ENCODE measurements around the gene APOL4.
"Not testable (repeated sequence)": the region's sequence is repeated elsewhere in the genome, so short reads cannot be mapped to it uniquely, and the experiment has no call there.

The APOL4 gene

DNA sequence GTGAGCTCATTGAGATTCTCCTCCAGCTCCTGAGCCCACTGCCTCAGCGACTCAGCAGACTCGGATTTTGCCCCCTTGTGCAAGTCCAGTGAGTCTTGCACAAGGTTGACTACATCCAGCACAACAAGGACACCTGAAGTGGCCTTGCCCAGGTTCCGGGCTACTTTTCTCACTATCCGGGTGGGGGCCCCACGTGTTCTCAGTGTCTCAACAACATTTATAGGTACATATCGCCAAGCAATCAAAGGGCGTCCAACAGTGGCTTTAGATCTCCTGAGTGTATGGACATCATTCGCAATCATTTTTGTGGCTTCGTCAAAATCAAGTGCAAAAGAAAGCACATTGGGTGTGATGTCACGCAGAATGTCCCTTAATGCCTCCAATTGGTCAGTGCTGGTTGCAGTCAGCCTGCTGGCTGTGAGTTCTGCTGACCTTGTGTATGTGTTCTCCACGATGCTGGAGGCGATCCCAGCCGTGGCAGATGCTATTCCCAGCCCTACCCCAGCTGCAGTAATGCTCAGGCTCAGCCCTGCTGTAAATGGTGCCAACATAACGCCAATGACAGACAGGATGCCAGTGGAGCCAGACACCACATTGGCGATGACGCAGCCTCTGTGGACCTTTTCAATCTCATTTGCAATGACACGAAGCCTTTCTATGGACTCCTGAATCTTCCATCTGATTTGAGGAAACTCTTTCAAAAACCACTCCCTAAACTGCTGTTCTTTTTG is 10.3 kb downstream of the APOL4 start:
- DNase-seq (ENCODE audit: extremely low read depth in 1 of 2, low read depth in 1 of 2): no peak

DNA sequence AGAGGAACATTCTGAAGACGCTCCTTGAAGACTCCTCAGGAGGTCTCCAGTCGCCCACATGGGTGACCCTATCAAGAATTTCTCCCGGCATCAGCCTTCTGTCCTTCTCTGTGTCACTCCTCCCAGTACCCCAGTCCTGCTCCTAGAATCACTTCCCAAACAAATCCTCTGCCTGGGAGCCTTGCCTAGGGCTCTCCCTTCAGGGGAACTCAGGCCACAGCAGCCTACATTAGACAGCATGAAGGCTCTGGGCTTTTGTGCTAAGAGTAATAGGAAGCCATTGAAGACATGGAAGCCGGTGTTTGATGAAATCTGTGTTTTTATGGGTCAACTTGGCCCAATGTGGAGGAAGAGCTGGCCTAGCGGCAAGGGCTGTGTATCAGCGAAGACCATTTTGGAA is 13.7 kb downstream of the APOL4 start:
- not testable (repeated sequence) for DNase-seq (ENCODE audit: extremely low read depth in 1 of 2, low read depth in 1 of 2)

DNA sequence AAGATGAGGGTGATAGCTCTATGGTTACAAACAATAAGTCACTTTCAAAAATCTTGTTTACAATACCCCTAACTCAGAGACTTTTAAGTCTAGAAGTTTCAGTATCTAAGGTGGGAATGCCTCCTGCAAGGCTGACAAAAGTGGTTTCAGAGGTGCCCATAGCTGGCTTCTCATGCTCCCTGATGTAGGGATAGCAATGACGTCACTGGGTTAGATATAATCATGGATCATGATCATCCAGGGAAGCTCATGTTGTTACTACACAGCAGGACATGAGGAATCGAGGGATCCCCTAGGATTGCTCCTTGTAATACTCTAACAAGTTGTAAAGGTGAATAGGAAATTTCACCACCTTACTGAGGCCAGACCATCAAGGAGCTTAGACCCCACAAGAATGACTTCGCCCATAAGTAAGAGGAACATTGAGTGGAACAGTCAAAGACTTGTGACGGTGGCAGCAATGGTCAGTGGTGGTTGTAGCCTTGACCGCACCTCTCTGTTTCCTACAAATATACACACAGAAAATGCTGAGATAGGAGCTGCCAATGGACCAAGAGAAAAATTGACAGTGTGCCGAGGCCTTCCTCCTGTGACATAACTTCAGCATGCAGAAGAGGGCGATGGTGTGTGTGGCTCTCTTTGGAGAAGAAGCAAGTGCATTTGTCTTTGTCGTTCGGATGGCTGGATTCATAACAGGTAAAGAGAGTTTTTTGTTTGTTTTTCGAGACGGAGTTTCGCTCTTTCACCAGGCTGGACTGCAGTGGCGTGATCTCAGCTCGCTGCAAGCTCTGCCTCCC is 15.6 kb downstream of the APOL4 start:
- no peak for DNase-seq (ENCODE audit: extremely low read depth in 1 of 2, low read depth in 1 of 2)

DNA sequence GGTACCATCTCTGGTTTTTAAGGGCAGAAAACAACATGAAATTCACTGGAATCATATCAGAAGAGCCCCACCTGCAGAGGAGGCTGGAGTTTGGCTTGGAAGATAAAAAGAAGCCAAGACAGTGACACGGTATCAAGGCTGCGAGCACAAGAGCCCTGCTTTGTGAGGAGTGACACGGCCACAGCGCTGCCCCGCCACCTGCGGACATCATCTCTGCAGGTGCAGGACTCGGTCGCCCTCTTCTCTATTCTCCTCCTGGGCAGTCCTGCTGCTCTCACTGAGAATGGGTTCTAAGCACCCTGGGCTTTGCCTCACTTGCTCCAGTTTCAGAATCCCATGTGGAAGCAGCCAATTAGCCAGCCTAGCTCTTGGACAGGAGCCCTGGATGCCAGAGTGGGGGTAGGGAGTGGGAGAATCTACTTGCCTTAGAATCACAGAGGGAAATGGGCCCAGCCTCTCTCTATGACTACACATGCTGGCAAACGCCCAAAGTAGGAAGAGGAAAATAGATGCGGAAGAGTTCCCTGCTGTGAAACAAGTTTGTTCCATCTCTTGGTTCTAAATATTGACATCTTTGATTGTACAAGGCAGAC is 17.1 kb downstream of the APOL4 start:
- no peak for DNase-seq (ENCODE audit: extremely low read depth in 1 of 2, low read depth in 1 of 2)

DNA sequence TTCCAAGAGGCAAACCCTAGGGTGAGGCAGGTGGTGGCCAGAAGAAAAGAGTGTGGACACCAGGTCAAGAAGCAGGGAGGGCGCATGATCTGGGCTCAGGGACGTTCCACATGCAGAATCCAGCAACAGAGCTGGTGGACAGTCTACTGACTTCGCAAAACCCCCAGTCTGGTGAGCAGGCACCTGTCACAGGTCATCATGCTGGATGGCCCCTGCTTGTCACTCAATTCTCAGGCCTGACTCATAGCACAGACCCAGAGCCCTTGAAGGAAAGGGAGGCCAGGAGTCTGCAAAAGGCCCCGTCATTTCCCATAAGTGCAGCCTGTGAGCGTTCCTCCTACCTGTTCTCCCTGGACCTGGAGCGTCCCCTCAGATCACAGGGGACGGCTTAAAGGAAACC is 18.2 kb downstream of the APOL4 start:
- DNase-seq (ENCODE audit: extremely low read depth in 1 of 2, low read depth in 1 of 2): no peak

DNA sequence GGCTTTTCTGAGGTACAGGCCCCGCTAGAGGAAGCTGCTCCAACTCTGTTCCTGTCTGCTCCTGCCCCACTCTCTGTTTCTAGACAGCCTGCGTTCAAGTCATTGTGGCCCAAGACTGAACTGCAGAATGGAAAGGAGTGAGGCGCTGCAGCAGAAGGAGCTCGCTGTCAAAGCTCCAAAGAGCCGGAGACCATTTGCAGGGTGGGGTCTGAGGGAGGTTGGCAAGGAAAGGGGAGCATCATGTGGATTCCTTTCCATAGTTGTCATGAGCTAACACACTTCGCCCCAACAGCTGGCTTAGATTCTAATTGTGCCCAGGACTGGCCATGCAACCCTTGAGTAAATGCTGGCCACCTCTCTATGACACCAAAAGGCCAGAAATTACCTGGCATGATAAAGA is 18.8 kb downstream of the APOL4 start:
- no peak for DNase-seq (ENCODE audit: extremely low read depth in 1 of 2, low read depth in 1 of 2)

DNA sequence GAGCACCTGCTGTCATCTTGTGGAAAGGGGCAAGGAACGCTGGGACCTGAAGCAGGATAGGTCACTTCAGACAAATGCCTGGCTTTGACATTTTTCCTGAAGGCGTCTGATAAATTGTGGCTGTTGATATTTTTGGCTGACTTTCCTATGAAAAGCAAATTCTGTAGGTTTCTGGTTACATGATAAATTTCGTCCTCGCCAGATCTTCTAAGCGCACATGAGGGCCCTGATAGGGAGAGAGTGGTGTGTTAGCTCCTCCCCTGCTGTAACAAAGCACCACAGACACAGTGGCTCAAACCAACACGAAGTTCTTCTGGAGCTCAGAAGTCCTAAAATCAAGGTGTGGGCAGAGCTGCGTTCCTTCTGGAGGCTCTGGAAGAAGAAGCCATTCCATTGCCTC is 19.6 kb downstream of the APOL4 start:
- no peak for DNase-seq (ENCODE audit: extremely low read depth in 1 of 2, low read depth in 1 of 2)

DNA sequence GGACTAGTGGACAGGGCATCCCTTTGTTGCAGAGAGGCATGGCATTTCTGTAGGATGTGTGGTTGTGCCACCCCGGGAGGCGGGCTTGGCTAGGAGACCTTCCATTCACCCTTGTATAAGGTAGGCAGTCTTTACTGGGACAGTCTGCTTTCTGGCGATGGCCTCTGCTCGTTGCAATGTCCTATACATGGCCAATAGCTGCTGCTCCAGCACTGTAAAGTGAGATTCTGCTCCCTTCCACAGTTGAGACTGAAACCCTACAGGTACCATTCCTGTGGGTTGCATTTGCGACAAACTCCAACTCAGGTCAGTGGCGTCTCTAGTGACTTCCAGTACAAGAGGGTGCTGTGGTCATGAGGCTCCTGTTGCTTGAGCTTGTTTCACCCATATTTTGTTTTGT is 20.7 kb downstream of the APOL4 start:
- DNase-seq (ENCODE audit: extremely low read depth in 1 of 2, low read depth in 1 of 2): no peak

DNA sequence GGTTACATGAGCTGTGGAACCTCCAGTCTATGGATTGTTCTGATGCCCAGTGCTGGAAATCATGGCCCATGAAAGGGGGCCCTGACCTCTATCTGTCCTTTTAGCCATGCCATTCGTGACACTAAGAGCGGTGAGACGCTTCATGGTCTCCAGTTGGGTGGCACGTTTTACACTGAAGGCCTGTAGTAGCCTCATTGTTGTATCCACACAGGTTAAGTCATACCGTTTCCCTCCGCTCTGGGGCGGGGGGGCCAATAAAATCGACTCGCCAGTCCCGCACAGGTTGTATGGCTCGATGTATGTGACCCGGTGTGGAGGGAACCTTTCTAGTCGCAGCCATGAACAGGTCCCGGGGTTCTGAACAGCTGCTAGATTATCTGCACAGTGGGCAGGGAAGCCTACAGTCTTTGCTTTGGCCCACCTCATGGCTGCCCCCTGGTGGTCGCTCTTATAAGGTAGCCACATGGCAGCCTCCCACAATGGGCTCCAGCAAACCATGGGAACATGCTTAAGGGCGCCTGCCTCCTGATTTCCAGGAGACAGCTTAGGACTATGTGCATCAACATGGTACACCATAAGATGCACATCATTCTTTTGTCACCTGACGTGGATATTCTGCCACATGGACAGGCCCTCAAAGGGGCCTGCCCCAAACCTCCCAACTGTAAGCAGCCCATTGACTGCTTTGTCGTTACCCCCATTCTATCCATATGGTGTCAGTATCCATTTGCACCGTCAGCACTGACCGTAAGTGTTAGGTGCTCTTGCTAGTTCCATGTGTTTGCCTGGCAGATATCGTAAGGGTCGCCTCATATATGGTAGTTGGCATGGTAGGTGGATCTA is 21.4 kb downstream of the APOL4 start:
- DNase-seq (ENCODE audit: extremely low read depth in 1 of 2, low read depth in 1 of 2): peak; percentile 46 to 72

DNA sequence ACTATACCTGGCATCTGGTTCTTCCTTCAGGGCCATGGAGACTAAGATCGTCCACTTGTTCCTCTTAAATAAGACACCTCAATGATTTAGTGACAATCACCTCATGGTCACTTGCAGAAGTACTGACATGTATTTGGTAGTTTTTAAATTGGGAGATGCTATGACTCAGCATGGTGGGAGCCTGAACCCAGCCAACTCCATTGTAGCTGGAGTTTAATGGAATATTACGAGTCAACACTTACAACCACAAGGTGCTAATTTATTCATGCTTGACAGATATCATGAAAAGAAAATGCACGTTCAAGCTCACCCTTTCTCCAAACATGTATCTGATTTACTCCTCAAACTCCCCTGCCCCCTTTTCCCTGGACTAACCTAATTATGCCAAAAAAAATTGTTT is 24.4 kb downstream of the APOL4 start:
- no peak for DNase-seq (ENCODE audit: extremely low read depth in 1 of 2, low read depth in 1 of 2)

DNA sequence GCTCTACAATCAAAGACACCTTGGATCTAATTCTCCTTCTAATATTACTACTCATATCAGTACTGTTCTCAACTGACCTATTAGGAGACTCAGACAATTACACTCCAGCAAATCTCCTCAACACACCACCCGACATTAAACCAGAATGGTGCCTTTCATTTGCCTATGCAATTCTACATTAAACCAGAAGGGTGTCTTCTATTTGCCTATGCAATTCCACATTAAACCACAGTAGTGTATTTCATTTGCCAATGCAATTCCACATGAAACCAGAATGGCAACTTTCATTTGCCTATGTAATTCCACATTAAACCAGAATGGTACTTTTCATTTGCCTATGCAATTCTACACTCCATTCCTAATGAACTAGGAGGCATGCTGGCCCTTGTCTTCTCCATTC is 25.7 kb downstream of the APOL4 start:
- DNase-seq (ENCODE audit: extremely low read depth in 1 of 2, low read depth in 1 of 2): no peak

DNA sequence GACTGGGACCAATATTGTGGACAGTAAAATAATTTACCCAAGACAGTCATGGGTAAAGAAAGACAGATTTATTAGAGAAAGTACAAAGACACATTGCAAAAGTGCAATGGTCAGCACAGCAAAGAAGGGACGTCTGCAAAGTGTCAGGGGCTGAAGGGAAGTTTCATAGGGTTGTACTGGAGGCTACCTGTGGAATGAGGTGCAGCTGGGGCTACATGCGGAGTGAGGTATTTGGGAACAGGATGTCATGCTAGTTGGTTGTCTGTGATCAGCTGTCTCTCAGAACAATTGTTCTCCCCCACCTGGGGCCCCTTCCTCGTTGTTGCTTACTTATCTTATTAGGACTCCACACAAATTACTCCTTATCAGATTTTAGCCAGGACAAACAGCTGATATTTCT is 29.7 kb downstream of the APOL4 start:
- no peak for DNase-seq (ENCODE audit: extremely low read depth in 1 of 2, low read depth in 1 of 2)

DNA sequence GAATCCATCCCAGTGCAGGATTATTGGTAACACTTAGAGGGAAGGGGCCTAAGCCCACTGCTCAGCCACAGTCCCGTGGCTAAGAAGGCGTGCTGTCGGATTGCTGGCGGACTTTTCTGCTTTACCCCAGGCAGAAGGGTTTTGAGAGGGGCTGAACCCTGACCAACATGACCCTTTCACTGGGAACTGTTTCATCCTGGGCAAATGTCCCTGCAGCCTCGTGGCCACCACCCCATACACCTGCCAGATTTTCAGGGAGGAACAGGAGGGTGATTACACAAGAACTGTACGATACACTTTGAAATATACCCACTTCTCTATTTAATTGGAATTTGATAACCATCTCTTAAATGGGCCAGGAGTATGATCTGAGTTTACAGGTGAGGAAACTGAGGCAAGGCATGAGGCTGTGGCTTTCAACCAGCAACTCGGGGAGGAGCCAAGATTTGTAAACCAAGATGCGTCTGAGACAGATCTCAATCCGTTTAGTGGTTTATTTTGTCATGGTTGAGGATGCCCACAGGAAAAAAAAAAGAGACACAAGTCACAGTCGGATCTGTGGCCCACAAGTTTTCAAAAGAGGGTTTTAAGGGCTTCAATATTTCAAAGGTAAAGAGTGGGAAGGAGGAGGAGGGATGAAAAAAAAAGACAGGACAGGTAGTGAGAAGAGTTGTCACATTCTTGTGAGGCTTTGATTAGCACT is 34.9 kb downstream of the APOL4 start:
- no peak for DNase-seq (ENCODE audit: extremely low read depth in 1 of 2, low read depth in 1 of 2)

DNA sequence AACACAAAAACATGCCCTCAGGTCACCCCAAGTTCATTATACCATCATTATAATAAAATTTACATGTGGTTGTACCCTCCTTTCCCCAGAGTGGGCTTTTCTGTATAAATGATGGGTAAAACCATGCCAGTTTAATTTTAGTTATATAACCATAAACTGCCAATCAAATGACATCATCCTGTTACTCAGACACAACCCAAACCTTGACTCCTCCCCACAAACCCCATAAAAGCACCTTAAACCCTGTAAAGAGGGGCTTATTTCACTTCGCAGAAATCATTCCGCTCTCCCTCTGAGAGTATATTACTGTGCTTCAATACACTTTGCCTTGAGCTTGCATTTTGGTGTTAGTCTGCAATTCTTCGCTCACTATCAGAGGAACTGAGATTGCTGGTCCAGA is 35.5 kb downstream of the APOL4 start:
- no peak for DNase-seq (ENCODE audit: extremely low read depth in 1 of 2, low read depth in 1 of 2)

DNA sequence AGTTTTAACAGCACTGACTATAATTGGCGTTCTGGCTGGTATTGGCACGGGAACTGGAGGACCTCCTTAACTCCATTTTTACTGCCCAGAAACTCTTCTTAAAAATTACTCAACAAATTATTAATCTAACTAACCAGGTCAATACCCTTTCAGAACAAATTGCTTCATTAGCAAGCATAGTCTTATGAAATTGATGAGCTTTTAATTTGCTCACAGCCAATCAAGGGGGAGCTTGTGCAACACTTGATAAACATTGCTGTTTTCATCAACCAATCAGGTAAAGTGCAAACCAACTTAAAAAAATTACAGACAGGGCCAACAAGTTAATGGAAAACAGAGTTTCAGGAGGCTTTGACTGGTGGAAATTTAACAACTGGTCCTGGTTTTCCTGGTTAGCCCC is 36.5 kb downstream of the APOL4 start:
- no peak for DNase-seq (ENCODE audit: extremely low read depth in 1 of 2, low read depth in 1 of 2)

DNA sequence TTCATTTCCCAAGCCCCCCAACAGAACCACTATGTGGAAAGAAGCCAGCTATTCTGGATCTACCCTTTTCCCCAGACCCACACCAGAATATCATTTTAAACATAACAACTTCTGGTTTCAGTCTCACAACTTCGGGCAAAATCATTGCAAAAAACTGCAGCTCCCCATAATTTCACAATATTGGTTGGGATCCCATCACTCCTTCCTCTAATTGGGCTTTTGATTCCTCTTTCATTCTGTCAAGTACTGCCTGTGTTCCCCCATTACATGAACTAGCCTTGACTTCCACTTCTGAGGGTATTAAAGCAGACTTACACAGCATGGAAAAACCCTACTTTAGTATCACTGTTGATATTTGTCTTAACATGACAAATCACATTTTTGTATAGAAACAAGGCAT is 37.0 kb downstream of the APOL4 start:
- no peak for DNase-seq (ENCODE audit: extremely low read depth in 1 of 2, low read depth in 1 of 2)

DNA sequence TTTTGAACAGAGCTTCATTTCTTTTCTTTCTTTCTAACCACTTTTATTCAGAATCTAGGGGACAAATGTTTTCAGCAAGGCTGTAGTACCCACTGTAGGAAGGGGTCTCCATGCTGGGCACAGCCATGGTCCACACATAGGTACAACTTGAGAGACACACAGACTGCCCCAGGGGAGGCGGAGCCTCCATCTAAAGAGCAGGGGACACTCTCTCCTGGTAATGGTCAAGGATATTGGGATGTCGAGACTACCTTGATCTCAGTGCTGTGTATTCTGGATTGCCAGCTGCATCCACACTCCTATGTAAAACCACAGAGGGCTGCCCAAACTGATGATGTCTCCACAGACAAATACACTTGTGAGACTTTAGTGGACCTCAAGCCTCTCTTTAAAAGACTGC is 38.1 kb downstream of the APOL4 start:
- no peak for DNase-seq (ENCODE audit: extremely low read depth in 1 of 2, low read depth in 1 of 2)

DNA sequence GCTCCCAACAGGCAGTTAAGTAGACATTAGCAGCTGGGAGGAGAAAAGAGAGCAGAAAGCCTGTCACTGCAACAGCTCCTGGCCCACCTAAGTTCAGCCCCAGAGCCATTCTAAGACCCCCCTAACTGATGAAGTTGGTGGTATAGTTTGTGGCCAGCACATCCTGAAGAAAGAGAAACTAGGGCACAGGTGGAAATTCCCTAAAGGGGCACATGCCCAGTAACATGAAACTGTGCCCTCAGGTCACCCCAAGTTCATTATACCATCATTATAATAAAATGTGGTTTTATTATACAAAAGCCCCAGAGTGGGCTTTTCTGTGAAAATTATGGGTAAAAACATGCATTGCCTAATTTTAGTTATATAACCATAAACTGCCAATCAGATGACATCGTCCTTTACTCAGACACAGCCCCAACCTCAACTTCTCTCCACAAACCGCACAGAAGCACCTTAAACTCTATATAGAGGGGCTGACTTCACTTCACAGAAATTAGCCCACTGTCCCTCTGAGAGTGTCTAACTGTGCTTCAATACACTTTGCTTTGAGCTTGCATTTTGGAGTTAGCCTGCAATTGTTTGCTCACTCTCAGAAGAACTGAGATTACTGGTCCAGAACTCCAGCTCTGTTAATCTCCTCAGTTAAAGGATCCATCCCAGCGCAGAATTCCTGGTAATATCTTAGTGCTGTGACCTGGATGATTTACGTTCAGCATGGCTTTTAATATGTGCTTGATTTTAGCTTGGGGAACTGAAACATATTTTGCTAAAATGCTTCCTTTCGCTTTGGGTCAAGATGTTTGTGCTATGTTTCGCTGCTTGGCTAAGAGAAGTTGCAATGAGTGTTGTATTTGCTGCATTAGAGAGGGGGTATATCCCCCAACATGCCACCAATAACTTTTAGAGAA is 39.2 kb downstream of the APOL4 start:
- DNase-seq (ENCODE audit: extremely low read depth in 1 of 2, low read depth in 1 of 2): no peak

DNA sequence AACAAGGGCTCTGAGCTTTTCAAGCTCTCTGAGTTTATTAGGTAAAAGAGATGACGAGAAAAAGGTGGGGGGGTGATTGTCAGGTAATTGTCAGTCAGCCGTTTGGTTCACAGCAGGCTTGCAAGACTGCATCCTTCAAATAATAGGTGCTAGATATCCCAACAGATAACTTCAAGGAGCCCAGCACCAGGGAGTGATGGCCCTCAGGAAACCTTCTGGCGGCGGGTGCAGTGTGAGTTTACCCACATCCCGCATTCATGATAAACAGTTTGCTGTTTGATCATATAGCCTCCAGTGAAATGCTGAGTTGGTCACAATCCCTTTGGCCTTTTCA is 39.8 kb downstream of the APOL4 start:
- DNase-seq (ENCODE audit: extremely low read depth in 1 of 2, low read depth in 1 of 2): not testable (repeated sequence)

DNA sequence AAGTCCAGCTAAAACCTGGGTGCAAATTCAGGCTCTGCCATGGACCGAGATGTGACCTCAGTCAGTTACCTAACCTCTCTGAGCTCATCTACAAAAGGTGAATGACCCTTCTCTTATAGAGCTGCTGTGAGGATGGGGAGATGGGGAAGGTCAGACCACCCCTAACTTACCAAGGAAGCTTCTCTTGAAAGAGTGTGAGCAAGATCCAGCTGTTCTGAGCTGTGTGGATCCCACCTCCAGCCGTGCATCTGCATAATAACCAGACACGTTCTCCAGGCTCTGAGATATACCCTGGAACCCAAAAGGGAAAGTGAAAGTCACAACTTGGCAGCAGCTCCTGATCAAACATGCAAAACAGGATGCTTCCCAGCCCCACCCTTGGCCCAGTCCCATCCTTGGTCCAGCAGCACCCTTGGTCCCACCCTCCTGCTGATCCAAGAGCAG is 41.1 kb downstream of the APOL4 start, which contains the start of gene APOL3:
APOL3 (minus strand) TSS at position 257 of the 444 bp plus-strand sequence. CDS start 11,700 bp downstream, outside the sequence.
- no peak for DNase-seq (ENCODE audit: extremely low read depth in 1 of 2, low read depth in 1 of 2)

All from stimulated activated CD8-positive, alpha-beta memory T cell treated with anti-CD3 and anti-CD28 coated beads, Interleukin-7, amount 100 ng/mL, for 48 hours (primary cell).